ENCODE data around the gene LAMTOR2.

DNA sequence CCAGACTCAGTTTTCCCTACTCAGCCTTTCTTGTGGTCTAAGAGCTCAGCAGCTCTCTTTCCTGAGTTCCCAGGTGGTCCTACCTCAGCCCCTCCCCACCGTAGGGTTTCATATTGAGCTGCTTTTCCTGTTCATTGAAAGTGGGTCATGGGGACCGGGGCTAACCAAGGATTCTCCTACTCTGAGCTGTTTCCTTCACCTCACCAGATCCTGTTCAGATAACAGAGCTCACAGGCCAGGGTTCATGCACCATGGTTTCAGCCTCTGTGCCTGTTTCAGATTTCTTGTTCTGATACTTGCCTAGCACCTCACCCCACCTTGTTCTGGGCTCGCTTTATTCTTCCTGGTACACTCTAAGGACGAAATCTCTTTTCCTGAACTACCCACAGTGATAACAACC is 9.5 kb upstream of the LAMTOR2 start:
- TF ChIP-seq, protein P1, sequence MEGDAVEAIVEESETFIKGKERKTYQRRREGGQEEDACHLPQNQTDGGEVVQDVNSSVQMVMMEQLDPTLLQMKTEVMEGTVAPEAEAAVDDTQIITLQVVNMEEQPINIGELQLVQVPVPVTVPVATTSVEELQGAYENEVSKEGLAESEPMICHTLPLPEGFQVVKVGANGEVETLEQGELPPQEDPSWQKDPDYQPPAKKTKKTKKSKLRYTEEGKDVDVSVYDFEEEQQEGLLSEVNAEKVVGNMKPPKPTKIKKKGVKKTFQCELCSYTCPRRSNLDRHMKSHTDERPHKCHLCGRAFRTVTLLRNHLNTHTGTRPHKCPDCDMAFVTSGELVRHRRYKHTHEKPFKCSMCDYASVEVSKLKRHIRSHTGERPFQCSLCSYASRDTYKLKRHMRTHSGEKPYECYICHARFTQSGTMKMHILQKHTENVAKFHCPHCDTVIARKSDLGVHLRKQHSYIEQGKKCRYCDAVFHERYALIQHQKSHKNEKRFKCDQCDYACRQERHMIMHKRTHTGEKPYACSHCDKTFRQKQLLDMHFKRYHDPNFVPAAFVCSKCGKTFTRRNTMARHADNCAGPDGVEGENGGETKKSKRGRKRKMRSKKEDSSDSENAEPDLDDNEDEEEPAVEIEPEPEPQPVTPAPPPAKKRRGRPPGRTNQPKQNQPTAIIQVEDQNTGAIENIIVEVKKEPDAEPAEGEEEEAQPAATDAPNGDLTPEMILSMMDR (IDR thresholded peaks at IDR 0.05), result no peak
- no peak for TF ChIP-seq POLR2A (IDR thresholded peaks at IDR 0.05)

Measured in thyroid gland (tissue), 4 donors.